ENCODE measurements around the gene SORL1.
"Not testable (repeated sequence)": the region's sequence is repeated elsewhere in the genome, so short reads cannot be mapped to it uniquely, and the experiment has no call there.

SORL1 gene

DNA sequence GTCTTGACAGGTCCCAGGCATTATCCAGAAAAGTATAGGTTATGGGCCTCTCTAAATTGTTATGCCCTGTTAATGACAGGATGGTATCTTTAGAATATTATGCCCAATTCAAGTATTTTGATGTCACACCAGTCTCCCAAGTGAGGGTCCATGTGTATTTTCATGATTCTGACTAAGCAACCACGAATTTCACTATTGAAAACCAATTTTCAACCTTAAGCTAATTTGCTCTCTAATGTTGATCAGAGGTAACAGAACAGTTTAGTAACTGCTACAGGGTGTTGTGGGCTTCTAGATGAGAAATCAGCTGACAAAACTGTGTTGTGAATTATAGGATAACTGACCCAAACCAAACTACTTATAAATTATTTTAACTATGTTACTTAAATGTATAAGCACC, 48.6 kb downstream of the SORL1 start:
- no peaks in the 10 kb centered on the region for H4K20me1 ChIP-seq (ENCODE audit: insufficient read depth, low read length, poor library complexity, severe bottlenecking)
- H3K9me2 ChIP-seq (replicated peaks; ENCODE audit: low read depth, low read length) = no peaks in the 10 kb centered on the region
- no peaks in the 10 kb centered on the region for H3F3A ChIP-seq (ENCODE audit: low read depth)
- no peak overlapping the region for H3K4me3 ChIP-seq (ENCODE audit: low read length, poor library complexity, severe bottlenecking)
- H2AFZ ChIP-seq (ENCODE audit: low read length) = no peak overlapping the region
- peaks cover 10% of the 10 kb centered on the region for H3K4me1 ChIP-seq (ENCODE audit: insufficient read depth, low read length, poor library complexity, severe bottlenecking)
- H3K9me3 ChIP-seq (ENCODE audit: insufficient read depth, low read depth, low read length) = no peaks in the 10 kb centered on the region; the same call in 1 of the 2 replicates
- no peak overlapping the region for H3K9ac ChIP-seq (ENCODE audit: low read depth, low read length, poor library complexity, severe bottlenecking)
- no peaks in the 10 kb centered on the region for H3K79me2 ChIP-seq (ENCODE audit: insufficient read depth, low read length)
- TF ChIP-seq, protein P1, sequence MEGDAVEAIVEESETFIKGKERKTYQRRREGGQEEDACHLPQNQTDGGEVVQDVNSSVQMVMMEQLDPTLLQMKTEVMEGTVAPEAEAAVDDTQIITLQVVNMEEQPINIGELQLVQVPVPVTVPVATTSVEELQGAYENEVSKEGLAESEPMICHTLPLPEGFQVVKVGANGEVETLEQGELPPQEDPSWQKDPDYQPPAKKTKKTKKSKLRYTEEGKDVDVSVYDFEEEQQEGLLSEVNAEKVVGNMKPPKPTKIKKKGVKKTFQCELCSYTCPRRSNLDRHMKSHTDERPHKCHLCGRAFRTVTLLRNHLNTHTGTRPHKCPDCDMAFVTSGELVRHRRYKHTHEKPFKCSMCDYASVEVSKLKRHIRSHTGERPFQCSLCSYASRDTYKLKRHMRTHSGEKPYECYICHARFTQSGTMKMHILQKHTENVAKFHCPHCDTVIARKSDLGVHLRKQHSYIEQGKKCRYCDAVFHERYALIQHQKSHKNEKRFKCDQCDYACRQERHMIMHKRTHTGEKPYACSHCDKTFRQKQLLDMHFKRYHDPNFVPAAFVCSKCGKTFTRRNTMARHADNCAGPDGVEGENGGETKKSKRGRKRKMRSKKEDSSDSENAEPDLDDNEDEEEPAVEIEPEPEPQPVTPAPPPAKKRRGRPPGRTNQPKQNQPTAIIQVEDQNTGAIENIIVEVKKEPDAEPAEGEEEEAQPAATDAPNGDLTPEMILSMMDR (conservative IDR thresholded peaks at IDR 0.05; ENCODE audit: low read length) = no peak
- H3K36me3 ChIP-seq (ENCODE audit: insufficient read depth, low read length) = peaks cover 90% of the 10 kb centered on the region
- no peak overlapping the region for H3K4me2 ChIP-seq (ENCODE audit: low read depth, low read length, poor library complexity, severe bottlenecking)
- no peaks in the 10 kb centered on the region for H3K27me3 ChIP-seq (ENCODE audit: insufficient read depth, low read length, poor library complexity, severe bottlenecking)

DNA sequence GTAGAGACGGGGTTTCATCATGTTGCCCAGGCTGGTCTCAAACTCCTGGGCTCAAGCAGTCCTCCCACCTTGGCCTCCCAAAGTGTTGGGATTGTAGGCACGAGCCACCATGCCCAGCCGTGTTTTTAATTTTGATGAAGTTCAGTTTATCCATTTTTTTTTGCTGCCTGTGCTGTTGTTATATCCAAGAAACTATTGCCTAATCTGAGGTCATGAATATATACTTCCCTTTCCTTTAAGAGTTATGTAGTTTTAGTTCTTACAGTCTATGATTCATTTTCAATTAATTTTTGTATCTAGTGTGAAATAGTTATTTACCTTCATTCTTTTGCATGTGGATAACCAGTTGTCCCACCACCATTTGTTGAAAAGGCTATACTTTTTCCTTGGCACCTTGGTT, 50.9 kb downstream of the SORL1 start:
- no peaks in the 10 kb centered on the region for H4K20me1 ChIP-seq (ENCODE audit: insufficient read depth, low read length, poor library complexity, severe bottlenecking)
- no peak overlapping the region for H3K4me3 ChIP-seq (ENCODE audit: low read length, poor library complexity, severe bottlenecking)
- H3K36me3 ChIP-seq (ENCODE audit: insufficient read depth, low read length) = peaks cover 88% of the 10 kb centered on the region
- H3K9ac ChIP-seq (ENCODE audit: low read depth, low read length, poor library complexity, severe bottlenecking) = no peak overlapping the region
- no peak for TF ChIP-seq EZH2phosphoT487 (IDR thresholded peaks at IDR 0.05; ENCODE audit: borderline replicate concordance)
- TF ChIP-seq, protein P1 (conservative IDR thresholded peaks at IDR 0.05; ENCODE audit: low read length) = no peak
- H2AFZ ChIP-seq (ENCODE audit: low read length) = no peak overlapping the region
- no peak overlapping the region for H3K4me2 ChIP-seq (ENCODE audit: low read depth, low read length, poor library complexity, severe bottlenecking)
- peaks cover 10% of the 10 kb centered on the region for H3K4me1 ChIP-seq (ENCODE audit: insufficient read depth, low read length, poor library complexity, severe bottlenecking)
- no peaks in the 10 kb centered on the region for H3F3A ChIP-seq (ENCODE audit: low read depth)
- peaks cover 17% of the 10 kb centered on the region for H3K9me3 ChIP-seq (ENCODE audit: insufficient read depth, low read depth, low read length)
- peaks cover 9% of the 10 kb centered on the region; the same call in 1 of the 2 replicates for H3K79me2 ChIP-seq (ENCODE audit: insufficient read depth, low read length)
- H3K9me2 ChIP-seq (replicated peaks; ENCODE audit: low read depth, low read length) = no peaks in the 10 kb centered on the region
- H3K27me3 ChIP-seq (ENCODE audit: insufficient read depth, low read length, poor library complexity, severe bottlenecking) = no peaks in the 10 kb centered on the region

DNA sequence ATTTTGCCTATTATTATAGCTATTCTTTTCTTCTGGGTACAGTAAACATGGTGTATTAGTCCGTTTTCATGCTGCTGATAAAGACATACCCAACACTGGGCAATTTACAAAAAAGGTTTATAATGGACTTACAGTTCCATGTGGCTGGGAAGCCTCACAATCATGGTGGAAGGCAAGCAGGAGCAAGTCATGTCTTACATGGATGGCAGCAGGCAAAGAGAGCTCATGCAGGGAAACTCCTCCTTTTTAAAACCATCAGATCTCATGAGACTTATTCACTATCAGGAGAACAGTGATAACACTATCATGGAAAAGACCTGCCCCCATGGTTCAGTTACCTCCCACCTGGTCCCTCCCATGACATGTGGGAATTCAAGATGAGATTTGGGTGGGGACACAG, 54.1 kb downstream of the SORL1 start:
- not testable (repeated sequence) for H2AFZ ChIP-seq (ENCODE audit: low read length); H4K20me1 ChIP-seq (ENCODE audit: insufficient read depth, low read length, poor library complexity, severe bottlenecking); H3K4me1 ChIP-seq (ENCODE audit: insufficient read depth, low read length, poor library complexity, severe bottlenecking); H3K4me3 ChIP-seq (ENCODE audit: low read length, poor library complexity, severe bottlenecking); H3K4me2 ChIP-seq (ENCODE audit: low read depth, low read length, poor library complexity, severe bottlenecking); H3F3A ChIP-seq (ENCODE audit: low read depth); H3K9me2 ChIP-seq (replicated peaks; ENCODE audit: low read depth, low read length); H3K9ac ChIP-seq (ENCODE audit: low read depth, low read length, poor library complexity, severe bottlenecking); H3K27me3 ChIP-seq (ENCODE audit: insufficient read depth, low read length, poor library complexity, severe bottlenecking)
- H3K79me2 ChIP-seq (ENCODE audit: insufficient read depth, low read length) = peaks cover 11% of the 10 kb centered on the region; the same call in 1 of the 2 replicates
- H3K9me3 ChIP-seq (ENCODE audit: insufficient read depth, low read depth, low read length) = peaks cover 20% of the 10 kb centered on the region
- H3K36me3 ChIP-seq (ENCODE audit: insufficient read depth, low read length) = peaks cover 86% of the 10 kb centered on the region

DNA sequence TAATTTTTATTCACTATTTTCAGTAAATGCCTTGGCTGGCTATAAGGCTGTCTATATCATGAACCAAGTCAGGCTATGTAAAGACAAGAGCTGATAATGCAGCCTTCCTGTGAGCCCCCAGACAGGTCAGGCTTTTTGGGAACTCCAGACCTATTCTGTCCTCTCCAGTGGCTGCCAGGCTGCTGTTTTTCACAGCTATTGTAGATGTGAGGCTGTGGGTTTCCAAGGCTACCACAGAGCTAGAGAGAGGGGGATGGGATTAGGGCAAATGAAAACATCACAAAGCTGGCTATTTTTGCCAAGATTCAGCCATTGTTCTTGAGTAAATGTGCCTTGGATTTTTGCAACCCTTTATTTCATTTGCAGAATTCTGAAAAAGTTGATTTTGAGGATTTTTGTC, 56.3 kb downstream of the SORL1 start:
- no peaks in the 10 kb centered on the region for H3K9me2 ChIP-seq (replicated peaks; ENCODE audit: low read depth, low read length)
- H3K4me1 ChIP-seq (ENCODE audit: insufficient read depth, low read length, poor library complexity, severe bottlenecking) = peaks cover 22% of the 10 kb centered on the region
- H3K4me2 ChIP-seq (ENCODE audit: low read depth, low read length, poor library complexity, severe bottlenecking) = no peak overlapping the region
- H3K36me3 ChIP-seq (ENCODE audit: insufficient read depth, low read length) = peaks cover 88% of the 10 kb centered on the region
- no peak overlapping the region for H3K9ac ChIP-seq (ENCODE audit: low read depth, low read length, poor library complexity, severe bottlenecking)
- H3K79me2 ChIP-seq (ENCODE audit: insufficient read depth, low read length) = peaks cover 11% of the 10 kb centered on the region; the same call in 1 of the 2 replicates
- TF ChIP-seq, protein P1 (conservative IDR thresholded peaks at IDR 0.05; ENCODE audit: low read length) = no peak
- TF ChIP-seq EZH2phosphoT487 (IDR thresholded peaks at IDR 0.05; ENCODE audit: borderline replicate concordance) = no peak
- H3K9me3 ChIP-seq (ENCODE audit: insufficient read depth, low read depth, low read length) = peaks cover 20% of the 10 kb centered on the region
- H4K20me1 ChIP-seq (ENCODE audit: insufficient read depth, low read length, poor library complexity, severe bottlenecking) = peaks cover 1% of the 10 kb centered on the region
- no peak overlapping the region for H2AFZ ChIP-seq (ENCODE audit: low read length)
- H3K4me3 ChIP-seq (ENCODE audit: low read length, poor library complexity, severe bottlenecking) = no peak overlapping the region
- H3K27me3 ChIP-seq (ENCODE audit: insufficient read depth, low read length, poor library complexity, severe bottlenecking) = no peaks in the 10 kb centered on the region
- no peaks in the 10 kb centered on the region for H3F3A ChIP-seq (ENCODE audit: low read depth)

Data from Loucy (cell line).